Effector memory CD4-positive, alpha-beta T cell (primary cell): ENCODE data around the gene PRKAG3.

ENCODE experiments used
- DNase-seq, 3 donors: peaks; one replicate each; pipeline ENCODE4 v3.0.0-alpha.2; 2020
- H3K27ac ChIP-seq: 2 replicates; pipeline ENCODE4 v1.7.0; 2013; ENCODE audit warnings: mild to moderate bottlenecking, low read length, moderate library complexity; ENCODE audit not compliant: insufficient read depth, poor library complexity, severe bottlenecking
- H3K27me3 ChIP-seq: replicated peaks from 2 replicates; pipeline ENCODE4 v1.7.0; 2013; ENCODE audit warnings: mild to moderate bottlenecking, low read length; ENCODE audit not compliant: insufficient read depth, control insufficient read depth, poor library complexity, severe bottlenecking
- H3K36me3 ChIP-seq: 2 replicates; pipeline ENCODE4 v1.7.0; 2013; ENCODE audit warnings: mild to moderate bottlenecking, low read length, moderate library complexity; ENCODE audit not compliant: control insufficient read depth, insufficient read depth
- H3K4me1 ChIP-seq: 2 replicates; pipeline ENCODE4 v1.7.0; 2013; ENCODE audit warnings: low read length, mild to moderate bottlenecking; ENCODE audit not compliant: control insufficient read depth, insufficient read depth, poor library complexity, severe bottlenecking
- H3K4me3 ChIP-seq: 2 replicates; pipeline ENCODE4 v1.7.0; 2013; ENCODE audit warnings: low read length, low read depth, mild to moderate bottlenecking; ENCODE audit not compliant: insufficient read depth, poor library complexity, severe bottlenecking
- H3K9me3 ChIP-seq: 2 replicates; pipeline ENCODE4 v1.7.0; 2013; ENCODE audit warnings: mild to moderate bottlenecking, low read length, moderate library complexity; ENCODE audit not compliant: control insufficient read depth

PRKAG3 gene

DNA sequence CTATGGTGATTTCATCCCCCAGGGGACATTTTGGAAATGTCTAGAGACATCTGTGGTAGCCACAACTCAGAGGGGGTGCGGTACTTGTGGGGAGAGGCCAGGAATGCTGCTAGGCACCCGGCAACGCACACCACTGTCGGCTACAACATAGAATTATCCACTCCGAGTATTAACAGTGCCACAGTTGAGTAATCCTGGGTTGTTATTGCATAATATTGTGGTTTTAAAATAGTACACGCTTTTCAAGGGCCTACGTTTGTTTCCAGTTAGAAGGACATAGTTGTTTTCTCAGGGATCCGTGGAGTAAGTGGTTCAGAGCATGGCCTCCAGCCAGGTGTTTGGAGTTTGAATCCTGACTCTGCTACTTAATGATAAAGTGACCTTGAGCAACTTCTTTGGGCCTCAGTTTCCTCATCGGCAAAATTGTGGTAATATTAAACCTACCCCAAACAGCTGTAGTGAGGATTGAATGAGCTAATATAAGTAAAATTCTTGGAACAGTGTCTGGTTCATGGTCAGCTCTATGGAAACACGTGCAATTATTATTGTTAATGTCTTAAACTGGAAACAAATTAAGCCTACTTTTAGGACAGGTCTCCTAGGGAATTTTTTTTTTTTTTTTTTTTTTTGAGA, 25.1 kb downstream of the PRKAG3 start:
- H3K4me3 ChIP-seq: no peak overlapping the region
- H3K4me1 ChIP-seq: no peaks in the 10 kb centered on the region
- H3K27me3 ChIP-seq: no peaks in the 10 kb centered on the region
- H3K27ac ChIP-seq: no peak overlapping the region
- no peak for DNase-seq
- H3K9me3 ChIP-seq: no peaks in the 10 kb centered on the region
- H3K36me3 ChIP-seq: no peaks in the 10 kb centered on the region

GRCh38 chr2:218805627-218806026, 26.0 kb downstream of the PRKAG3 start:
- Histone ChIP-seq H3K9me3 (no peaks in the 10 kb centered on the region), H3K27me3 (no peaks in the 10 kb centered on the region), H3K4me3 (no peak overlapping the region), H3K27ac (no peak overlapping the region), H3K4me1 (no peaks in the 10 kb centered on the region), H3K36me3 (no peaks in the 10 kb centered on the region)
- no peak for DNase-seq

- Histone ChIP-seq H3K4me3 (no peak overlapping the region), H3K27me3 (no peaks in the 10 kb centered on the region), H3K36me3 (no peaks in the 10 kb centered on the region), H3K4me1 (no peaks in the 10 kb centered on the region), H3K27ac (no peak overlapping the region), H3K9me3 (no peaks in the 10 kb centered on the region)
- no peak for DNase-seq
These were observed 26.8 kb downstream of the PRKAG3 start for GRCh38 chr2:218804817-218805216.

- H3K27ac ChIP-seq: no peak overlapping the region
- no peaks in the 10 kb centered on the region for H3K9me3 ChIP-seq
- H3K4me1 ChIP-seq: no peaks in the 10 kb centered on the region
- no peak for DNase-seq
- H3K27me3 ChIP-seq: no peaks in the 10 kb centered on the region
- H3K4me3 ChIP-seq: no peak overlapping the region
- H3K36me3 ChIP-seq: no peaks in the 10 kb centered on the region
These were observed 29.1 kb downstream of the PRKAG3 start for GRCh38 chr2:218802386-218802994.

- Histone ChIP-seq H3K36me3 (no peaks in the 10 kb centered on the region), H3K4me3 (no peak overlapping the region)
- DNase-seq: no peak
These were observed 31.6 kb downstream of the PRKAG3 start for GRCh38 chr2:218799990-218800389.

DNA sequence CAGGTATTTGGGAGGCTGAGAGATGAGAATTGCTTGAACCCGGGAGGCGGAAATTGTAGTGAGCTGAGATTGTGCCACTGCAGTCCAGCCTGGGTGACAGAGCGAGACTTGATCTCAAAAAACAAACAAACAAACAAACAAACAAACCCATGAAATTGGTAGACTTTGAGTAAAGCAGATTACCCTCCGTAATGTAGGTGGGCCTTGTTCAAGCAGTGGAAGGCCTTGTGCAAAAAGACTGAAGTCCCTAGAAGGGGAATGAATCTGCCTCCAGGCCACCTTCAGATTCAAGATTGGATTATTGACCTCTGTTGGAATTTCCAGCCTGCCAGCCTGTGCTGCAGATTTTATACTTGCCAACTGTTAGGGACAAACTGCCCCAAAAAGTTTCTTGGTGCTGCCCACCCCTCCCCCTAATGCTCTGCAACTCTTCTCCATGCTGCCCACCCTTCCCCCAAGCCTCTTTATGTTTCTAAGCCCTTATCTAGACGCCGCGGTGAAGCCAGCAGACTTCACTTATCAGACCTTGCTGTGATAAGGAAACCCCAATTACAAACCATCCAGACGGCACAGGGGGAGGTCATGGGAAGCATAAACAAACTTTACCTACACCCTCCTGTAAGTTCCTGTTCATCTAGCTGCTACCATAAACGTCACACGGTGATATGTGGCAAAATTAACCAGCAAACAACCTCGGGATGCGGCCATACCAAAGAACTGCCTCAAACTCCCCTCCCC, 32.7 kb downstream of the PRKAG3 start:
- no peak for DNase-seq
- H3K36me3 ChIP-seq: no peaks in the 10 kb centered on the region
- H3K4me1 ChIP-seq: no peaks in the 10 kb centered on the region
- H3K9me3 ChIP-seq: no peaks in the 10 kb centered on the region
- H3K4me3 ChIP-seq: no peak overlapping the region
- H3K27ac ChIP-seq: no peak overlapping the region
- H3K27me3 ChIP-seq: no peaks in the 10 kb centered on the region

More at GRCh38 chr2:218799990-218800389, 31.6 kb downstream of the PRKAG3 start:
- Histone ChIP-seq H3K27me3 (no peaks in the 10 kb centered on the region), H3K4me1 (no peaks in the 10 kb centered on the region), H3K27ac (no peak overlapping the region), H3K9me3 (no peaks in the 10 kb centered on the region)

GRCh38 chr2:218796691-218797090, 34.9 kb downstream of the PRKAG3 start:
- Histone ChIP-seq H3K27ac (no peak overlapping the region), H3K4me3 (no peak overlapping the region), H3K27me3 (no peaks in the 10 kb centered on the region)

DNA sequence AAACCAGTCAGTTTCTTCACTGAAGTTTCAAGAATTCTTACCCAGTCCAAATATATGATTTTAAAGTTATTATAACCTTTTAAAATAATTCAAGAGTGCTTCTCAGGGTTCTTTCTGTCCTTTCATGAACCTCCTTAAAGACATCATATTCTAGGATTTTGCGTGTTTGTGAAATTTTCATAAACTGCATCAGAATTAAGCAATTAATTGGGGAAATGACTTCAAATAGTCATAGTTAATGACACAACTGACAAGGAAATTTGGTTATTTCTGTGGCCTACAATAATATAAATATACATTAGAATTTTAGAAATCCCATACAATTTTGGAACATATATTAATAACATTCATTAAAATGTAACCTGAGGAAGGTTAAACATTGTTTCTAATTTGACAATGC, 39.2 kb downstream of the PRKAG3 start:
- no peaks in the 10 kb centered on the region for H3K36me3 ChIP-seq
- H3K4me1 ChIP-seq: no peaks in the 10 kb centered on the region
- no peak overlapping the region for H3K27ac ChIP-seq
- no peak overlapping the region for H3K4me3 ChIP-seq
- no peaks in the 10 kb centered on the region for H3K9me3 ChIP-seq
- DNase-seq: no peak
- no peaks in the 10 kb centered on the region for H3K27me3 ChIP-seq

More at GRCh38 chr2:218796691-218797090, 34.9 kb downstream of the PRKAG3 start:
- Histone ChIP-seq H3K9me3 (no peaks in the 10 kb centered on the region), H3K4me1 (no peaks in the 10 kb centered on the region), H3K36me3 (no peaks in the 10 kb centered on the region)
- no peak for DNase-seq

- Histone ChIP-seq H3K27ac (no peak overlapping the region), H3K4me3 (no peak overlapping the region), H3K36me3 (no peaks in the 10 kb centered on the region), H3K9me3 (no peaks in the 10 kb centered on the region), H3K27me3 (no peaks in the 10 kb centered on the region), H3K4me1 (no peaks in the 10 kb centered on the region)
- DNase-seq: no peak
These were observed 42.9 kb downstream of the PRKAG3 start for GRCh38 chr2:218788529-218789255.
